H1 (cell line): Measurements from ENCODE around the gene NOC4L. TPM values are rescaled to one million over a fixed set of nuclear protein-coding genes. Genes with fewer than 3 reads are reported as not detected.

ENCODE experiments used
- CTCF ChIA-PET: fragments of 300-600 bp; sonication (Branson Sonifier 250); formaldehyde crosslinking; loops from one replicate; lab custom pipeline; 2021; ENCODE audit not compliant: partially characterized antibody; lab: Charles Lee
- POLR2A ChIA-PET: fragments of 300-600 bp; sonication (Branson Sonifier 250); formaldehyde crosslinking; loops from one replicate; lab custom pipeline; 2021; ENCODE audit warnings: inconsistent platforms; ENCODE audit not compliant: partially characterized antibody; lab: Charles Lee
- DNase-seq, 2 experiments: peaks; one replicate each; pipeline versions ENCODE4 v3.0.0 to v3.0.0-alpha.2; 2010 to 2022; ENCODE audit warnings: low spot score in 2 of 2, low read depth in 1 of 2, mixed read lengths in 1 of 2
- FAIRE-seq: peaks from 2 replicates; lab custom pipeline; 2011; peaks lifted over from hg19 to GRCh38; lab: Jason Lieb, UNC
- H2AFZ ChIP-seq: 2 replicates; pipeline ENCODE4 v1.8.1; 2012; ENCODE audit warnings: low read length, inconsistent platforms
- H2AK5ac ChIP-seq: 2 replicates; pipeline ENCODE4 v1.6.1; 2013; ENCODE audit warnings: low read depth, low read length
- H2BK120ac ChIP-seq: replicated peaks from 2 replicates; pipeline ENCODE3; 2013; ENCODE audit warnings: low read depth, low read length, inconsistent platforms
- H2BK12ac ChIP-seq: 2 replicates; pipeline ENCODE4 v1.6.1; 2013; ENCODE audit warnings: low read depth, low read length
- H2BK15ac ChIP-seq: 2 replicates; pipeline ENCODE4 v1.6.1; 2013; ENCODE audit warnings: low read length
- H2BK20ac ChIP-seq: 2 replicates; pipeline ENCODE4 v1.6.1; 2013; ENCODE audit warnings: low read length
- H2BK5ac ChIP-seq: 2 replicates; pipeline ENCODE4 v1.6.1; 2013; ENCODE audit warnings: low read depth, low read length
- H3K14ac ChIP-seq: 2 replicates; pipeline ENCODE4 v1.6.1; 2013; ENCODE audit warnings: inconsistent platforms; ENCODE audit not compliant: insufficient read length
- H3K18ac ChIP-seq: 2 replicates; pipeline ENCODE4 v1.6.1; 2013; ENCODE audit warnings: low read length; ENCODE audit errors: extremely low read depth
- H3K23ac ChIP-seq: 2 replicates; pipeline ENCODE4 v1.6.1; 2013; ENCODE audit warnings: inconsistent platforms; ENCODE audit not compliant: insufficient read length
- H3K23me2 ChIP-seq: 2 replicates; pipeline ENCODE4 v1.6.1; 2013; ENCODE audit warnings: low read depth, low read length
- H3K27ac ChIP-seq: 2 replicates; pipeline ENCODE4 v1.6.1; 2011; ENCODE audit warnings: low read depth, low read length, inconsistent platforms
- H3K27me3 ChIP-seq, 4 experiments: replicated peaks in 1 of 4; 1 replicate in 1 of 4; 2 replicates in 3 of 4; pipeline versions ENCODE4 v1.6.1 to v1.8.1; 2011 to 2013; ENCODE audit warnings: low read length in 3 of 4, mild to moderate bottlenecking in 3 of 4, inconsistent platforms in 2 of 4, mixed read lengths in 2 of 4, moderate library complexity in 1 of 4; ENCODE audit not compliant: control insufficient read depth in 3 of 4, insufficient read depth in 3 of 4; ENCODE audit errors: extremely low read depth in 1 of 4
- H3K36me3 ChIP-seq, 4 experiments: 2 replicates each; pipeline versions ENCODE4 v1.6.1 to v1.8.1; 2011 to 2013; ENCODE audit warnings: mild to moderate bottlenecking in 4 of 4, low read length in 3 of 4, moderate library complexity in 2 of 4, control low read depth in 1 of 4, inconsistent platforms in 1 of 4; ENCODE audit not compliant: insufficient read depth in 4 of 4, control insufficient read depth in 2 of 4
- H3K4ac ChIP-seq: replicated peaks from 2 replicates; pipeline ENCODE3; 2013; ENCODE audit warnings: low read length, low read depth, mixed read lengths, inconsistent platforms; ENCODE audit not compliant: insufficient read length
- H3K4me1 ChIP-seq, 4 experiments: replicated peaks in 1 of 4; 1 replicate in 1 of 4; 2 replicates in 3 of 4; pipeline versions ENCODE4 v1.6.1 to v1.8.1; 2011 to 2013; ENCODE audit warnings: low read length in 3 of 4, inconsistent platforms in 2 of 4, mixed read lengths in 1 of 4; ENCODE audit not compliant: insufficient read depth in 4 of 4, control insufficient read depth in 3 of 4
- H3K4me2 ChIP-seq, 2 experiments: 2 replicates each; pipeline versions ENCODE4 v1.6.1 to v1.8.1; 2011 to 2013; ENCODE audit warnings: low read depth in 2 of 2, low read length in 2 of 2, control low read depth in 1 of 2, inconsistent platforms in 1 of 2, mild to moderate bottlenecking in 1 of 2; ENCODE audit not compliant: insufficient read depth in 1 of 2
- H3K4me3 ChIP-seq, 4 experiments: fragments of 200-600, 300-600 bp in 1 of 4; sonication (generic), shearing (Covaris generic), sonication (Bioruptor Twin) in 1 of 4; 2 replicates each; pipeline versions ENCODE4 v1.5.1 to v1.8.1; 2011 to 2016; ENCODE audit warnings: low read length in 4 of 4, low read depth in 3 of 4, control low read depth in 2 of 4, inconsistent platforms in 2 of 4, mild to moderate bottlenecking in 2 of 4, mixed read lengths in 1 of 4, moderate library complexity in 1 of 4; ENCODE audit not compliant: insufficient read depth in 2 of 4; ENCODE audit errors: extremely low read depth in 1 of 4
- H3K56ac ChIP-seq: replicated peaks from 2 replicates; pipeline ENCODE3; 2013; ENCODE audit warnings: low read depth, mild to moderate bottlenecking, mixed read lengths, low read length, inconsistent platforms; ENCODE audit not compliant: insufficient read length
- H3K79me1 ChIP-seq: 2 replicates; pipeline ENCODE4 v1.6.1; 2013; ENCODE audit warnings: low read depth, low read length, control low read depth
- H3K79me2 ChIP-seq, 2 experiments: 2 replicates each; pipeline versions ENCODE4 v1.6.1 to v1.8.1; 2012 to 2013; ENCODE audit warnings: low read length in 2 of 2, mild to moderate bottlenecking in 2 of 2, inconsistent platforms in 1 of 2; ENCODE audit not compliant: insufficient read depth in 2 of 2, control insufficient read depth in 1 of 2
- H3K9ac ChIP-seq, 4 experiments: replicated peaks in 1 of 4; 1 replicate in 1 of 4; 2 replicates in 3 of 4; pipeline versions ENCODE4 v1.6.1 to v1.8.1; 2011 to 2013; ENCODE audit warnings: low read depth in 3 of 4, low read length in 3 of 4, control low read depth in 2 of 4, mild to moderate bottlenecking in 2 of 4, moderate library complexity in 2 of 4, inconsistent platforms in 1 of 4; ENCODE audit errors: extremely low read depth in 1 of 4
- H3K9me3 ChIP-seq, 2 experiments: 2 replicates each; pipeline versions ENCODE4 v1.6.1 to v1.8.1; 2012 to 2013; ENCODE audit warnings: mild to moderate bottlenecking in 2 of 2, moderate library complexity in 2 of 2, control low read depth in 1 of 2, inconsistent platforms in 1 of 2, low read depth in 1 of 2, low read length in 1 of 2, mixed read lengths in 1 of 2; ENCODE audit not compliant: insufficient read depth in 2 of 2
- H4K20me1 ChIP-seq, 2 experiments: replicated peaks in 1 of 2; 2 replicates each; pipeline versions ENCODE3 to v1.8.1; 2011 to 2013; ENCODE audit warnings: inconsistent platforms in 2 of 2, low read length in 2 of 2, mild to moderate bottlenecking in 1 of 2; ENCODE audit not compliant: insufficient read depth in 2 of 2, control insufficient read depth in 1 of 2
- H4K5ac ChIP-seq: 2 replicates; pipeline ENCODE4 v1.6.1; 2013; ENCODE audit warnings: low read length, low read depth, mixed read lengths, inconsistent platforms; ENCODE audit not compliant: insufficient read length
- H4K8ac ChIP-seq: 2 replicates; pipeline ENCODE4 v1.8.0; 2013; ENCODE audit warnings: mild to moderate bottlenecking, moderate library complexity, low read length, inconsistent platforms; ENCODE audit not compliant: insufficient read depth; ENCODE audit errors: extremely low read depth
- H4K91ac ChIP-seq: replicated peaks from 2 replicates; pipeline ENCODE3; 2013; ENCODE audit warnings: low read length, mixed read lengths, inconsistent platforms; ENCODE audit not compliant: insufficient read length
- BACH1 ChIP-seq: IDR thresholded peaks from 2 replicates; pipeline ENCODE4 v1.6.1; 2012; ENCODE audit warnings: low read length, improper control_type of control experiment
- CEBPB ChIP-seq: IDR thresholded peaks from 2 replicates; pipeline ENCODE4 v1.6.1; 2012; ENCODE audit warnings: low read depth, low read length
- CREB1 ChIP-seq: IDR thresholded peaks from 2 replicates; pipeline ENCODE4 v1.6.1; 2012; ENCODE audit warnings: inconsistent platforms
- EZH2 ChIP-seq: fragments of 200-600 bp; sonication (generic); IDR thresholded peaks from 2 replicates; pipeline ENCODE4 v1.7.1; 2012; ENCODE audit warnings: low read depth, mild to moderate bottlenecking, moderate library complexity, low read length, inconsistent platforms; ENCODE audit not compliant: severe bottlenecking
- JUND ChIP-seq: IDR thresholded peaks from 2 replicates; pipeline ENCODE4 v1.6.1; 2011; ENCODE audit warnings: mild to moderate bottlenecking, improper control_type of control experiment, low read length
- MAFK ChIP-seq: IDR thresholded peaks from 2 replicates; pipeline ENCODE4 v1.6.1; 2012; ENCODE audit warnings: low read depth, mild to moderate bottlenecking, improper control_type of control experiment, low read length
- RAD21 ChIP-seq, 2 experiments: IDR thresholded peaks in 1 of 2; conservative IDR thresholded peaks in 1 of 2; 2 replicates each; pipeline ENCODE4 v1.6.1; 2011; ENCODE audit warnings: low read depth in 2 of 2, low read length in 2 of 2, improper control_type of control experiment in 1 of 2, inconsistent platforms in 1 of 2, mild to moderate bottlenecking in 1 of 2, moderate library complexity in 1 of 2
- RFX5 ChIP-seq: IDR thresholded peaks from 2 replicates; pipeline ENCODE4 v1.6.1; 2011; ENCODE audit warnings: low read depth, low read length, improper control_type of control experiment, borderline replicate concordance
- SIN3A ChIP-seq, 2 experiments: IDR thresholded peaks in 1 of 2; conservative IDR thresholded peaks in 1 of 2; 2 replicates each; pipeline ENCODE4 v1.6.1; 2011 to 2012; ENCODE audit warnings: low read length in 2 of 2, improper control_type of control experiment in 1 of 2, low read depth in 1 of 2, mild to moderate bottlenecking in 1 of 2
- SIRT6 ChIP-seq: IDR thresholded peaks from one replicate; pipeline ENCODE4 v1.7.1; 2012; ENCODE audit warnings: low read length, inconsistent platforms
- SIX5 ChIP-seq: IDR thresholded peaks from 2 replicates; pipeline ENCODE4 v1.6.1; 2011; ENCODE audit warnings: mild to moderate bottlenecking, low read depth, low read length
- SP2 ChIP-seq: IDR thresholded peaks from 2 replicates; pipeline ENCODE4 v1.6.1; 2012; ENCODE audit warnings: mild to moderate bottlenecking, low read length, inconsistent platforms
- SUZ12 ChIP-seq: fragments of 200-600 bp; sonication (generic); IDR thresholded peaks from 2 replicates; pipeline ENCODE4 v1.6.1; 2012; ENCODE audit warnings: mild to moderate bottlenecking, inconsistent platforms, low read length, moderate library complexity, mixed read lengths
- TBP ChIP-seq: IDR thresholded peaks from 2 replicates; pipeline ENCODE4 v1.6.1; 2011; ENCODE audit warnings: low read depth, low read length, improper control_type of control experiment
- WGBS, 2 experiments: shearing (Covaris generic) in 1 of 2; methylation state at CpG; one replicate each; pipeline versions ENCODE4 v1.1.6 to v1.1.7; 2013 to 2015; ENCODE audit warnings: low lambda C conversion rate in 2 of 2, mixed read lengths in 2 of 2, inconsistent platforms in 1 of 2, low coverage in 1 of 2, missing lambda C conversion rate in 1 of 2; ENCODE audit not compliant: insufficient replicate concordance in 2 of 2, insufficient coverage in 1 of 2, insufficient read length in 1 of 2; ENCODE audit errors: extremely low coverage in 1 of 2, missing lambda C conversion rate in 1 of 2; 5-methylcytosine and 5-hydroxymethylcytosine counted together
- polyA plus RNA-seq, 7 experiments: library from polyadenylated mRNA; depleted of rRNA in 3 of 7; stranded (reverse) in 5 of 7; unstranded in 2 of 7; fragments of >200 nt in 5 of 7; fragments of 200-250 nt in 2 of 7; gene quantifications; 1 replicate in 5 of 7; 2 replicates in 1 of 7; 4 replicates in 1 of 7; pipeline versions ENCODE4 v1.2.1 to v1.2.3, GENCODE V29; 2011 to 2013; ENCODE audit warnings: missing spikeins in 2 of 7, mixed read lengths in 2 of 7
- total RNA-seq: library from RNA; stranded (reverse); fragmentation: NEBNext Ultra II Directional; extraction: Animal tissue kit (Norgen Biotek cat#: 25700); gene quantifications from 2 replicates; pipeline ENCODE4 v1.2.1, GENCODE V29; 2021

The NOC4L gene
- total and polyA plus RNA-seq, 2 of the 8 experiments (the other 6 are each of a cell fraction or from before 2014, with no cell fraction given), result 26.8 to 40.3 TPM

DNA sequence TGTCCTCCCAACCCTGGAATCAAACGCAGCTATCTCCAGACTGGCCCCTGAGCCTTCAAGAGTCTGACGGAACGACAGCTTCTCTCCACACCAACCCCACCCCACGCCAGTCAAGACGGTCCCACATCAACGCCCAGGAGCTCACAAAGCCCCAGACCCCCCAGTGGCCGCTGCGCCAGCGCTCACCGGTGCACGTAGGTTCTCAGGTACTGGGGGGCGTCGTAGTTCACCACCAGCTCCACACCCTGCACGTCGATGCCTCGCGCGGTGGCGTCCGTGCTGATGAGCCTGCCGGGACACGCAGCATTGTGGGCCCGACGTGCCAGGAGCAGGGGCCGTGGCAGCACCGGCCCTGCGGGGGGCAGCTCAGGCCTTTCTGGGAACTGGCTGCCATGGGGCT lies 4.3 kb upstream of the NOC4L start:
- no peak overlapping the region for H2BK12ac ChIP-seq
- 94% methylated on average over 16 of the region's 27 CpGs; no CpG with 5 or more reads in 1 of the 2 experiments for WGBS, 2 experiments
- H3K79me2 ChIP-seq, result peaks cover 4 to 22% of the 10 kb centered on the region in 2 experiments; a peak in 3 of 4 replicates
- no peak overlapping the region for H4K8ac ChIP-seq
- H3K23me2 ChIP-seq, result peaks cover 11% of the 10 kb centered on the region; the same call in 1 of the 2 replicates
- no peak overlapping the region for H2BK15ac ChIP-seq
- H3K4me1 ChIP-seq, result peaks cover 0 to 10% (median 2%) of the 10 kb centered on the region in 4 experiments; a peak in 5 of 7 replicates
- no peak overlapping the region for H2BK120ac ChIP-seq
- no peak overlapping the region for H2BK5ac ChIP-seq
- no peak overlapping the region for H3K4me3 ChIP-seq
- peaks cover 12% of the 10 kb centered on the region for H3K79me1 ChIP-seq
- H4K20me1 ChIP-seq, result peaks cover 6 to 19% of the 10 kb centered on the region in 2 experiments
- no peak overlapping the region for H3K18ac ChIP-seq
- H2BK20ac ChIP-seq, result no peak overlapping the region
- no peak overlapping the region for H3K56ac ChIP-seq
- H3K14ac ChIP-seq, result no peak overlapping the region
- peaks cover 12 to 32% (median 27%) of the 10 kb centered on the region in 4 experiments; a peak in 6 of 8 replicates for H3K36me3 ChIP-seq
- H3K23ac ChIP-seq, result no peak overlapping the region
- no peak for DNase-seq
- peaks cover 0 to 4% (median 1%) of the 10 kb centered on the region in 4 experiments; a peak in 2 of 7 replicates for H3K27me3 ChIP-seq
- no peak overlapping the region for H2AK5ac ChIP-seq
- no peak overlapping the region for H4K91ac ChIP-seq
- no peak overlapping the region for H3K9ac ChIP-seq
- no peak overlapping the region for H3K27ac ChIP-seq
- no peak overlapping the region for H2AFZ ChIP-seq
- no peaks in the 10 kb centered on the region for H3K9me3 ChIP-seq
- ChIA-PET CTCF (interaction anchor here (0.6 to 1.4 kb wide), 3 partner anchors 14 to 58 kb away, joined by 3 to 4 read pairs (median 3); no protein-coding TSS in a partner anchor), POLR2A (interaction anchor here (0.7 to 2.8 kb wide), 3 partner anchors 9 to 22 kb away, joined by 3 to 9 read pairs (median 3); no protein-coding TSS in a partner anchor)
- no peak overlapping the region for H3K4me2 ChIP-seq
- H4K5ac ChIP-seq, result no peak overlapping the region
- no peak for FAIRE-seq
- H3K4ac ChIP-seq, result no peak overlapping the region
- TF ChIP-seq SP2 (no peak), MAFK (no peak), RFX5 (no peak), SIRT6 (no peak), JUND (no peak), RAD21 (IDR thresholded peaks at IDR 0.05 in 1 of 2, conservative IDR thresholded peaks at IDR 0.05 in 1 of 2; ENCODE audit: low read depth in 2 of 2, low read length in 2 of 2) (no peak), SUZ12 (no peak), CEBPB (no peak), CREB1 (no peak), EZH2 (no peak), SIX5 (no peak), BACH1 (no peak), TBP (no peak), SIN3A (conservative IDR thresholded peaks at IDR 0.05 in 1 of 2, IDR thresholded peaks at IDR 0.05 in 1 of 2; ENCODE audit: low read depth in 1 of 2, low read length in 2 of 2) (no peak)
